Caco-2 (cell line): ENCODE results near the gene ATG7. TPM values are rescaled to one million over a fixed set of nuclear protein-coding genes. Genes with fewer than 3 reads are reported as not detected.

Experiments used
- BruUV-seq: library from RNA; stranded (reverse); fragments of 400-500 nt; replicated peaks from 2 replicates; lab custom pipeline; 2021; lab: Mats Ljungman, UMichigan
- CTCF ChIA-PET: fragments of 300-600 bp; sonication (Branson Sonifier 250); formaldehyde crosslinking; loops from one replicate; lab custom pipeline; 2022; ENCODE audit warnings: antibody characterized with exemption; lab: Charles Lee
- POLR2A ChIA-PET: fragments of 300-600 bp; sonication (Branson Sonifier 250); formaldehyde crosslinking; loops from one replicate; lab custom pipeline; 2022; ENCODE audit warnings: antibody characterized with exemption; lab: Charles Lee
- DNase-seq, 2 experiments: peaks; one replicate each; pipeline versions ENCODE4 v3.0.0 to v3.0.0-alpha.2; 2020 to 2022
- H3K27me3 ChIP-seq: replicated peaks from 2 replicates; pipeline ENCODE4 v1.6.0; 2011; ENCODE audit warnings: low read length; ENCODE audit not compliant: control insufficient read depth, insufficient read depth
- H3K36me3 ChIP-seq: 2 replicates; pipeline ENCODE4 v1.5.1; 2011; ENCODE audit warnings: low read length; ENCODE audit not compliant: control insufficient read depth, insufficient read depth
- H3K4me1 ChIP-seq: fragments of 250-450 bp; sonication (Bioruptor Pico); 2 replicates; pipeline ENCODE4 v1.5.1; 2020; ENCODE audit warnings: mild to moderate bottlenecking
- H3K4me3 ChIP-seq: 2 replicates; pipeline ENCODE4 v1.5.1; 2011; ENCODE audit warnings: low read depth, mild to moderate bottlenecking, control low read depth, low read length
- H3K9me3 ChIP-seq: fragments of 250-450 bp; sonication (Bioruptor Pico); 2 replicates; pipeline ENCODE4 v1.5.1; 2020; ENCODE audit warnings: mild to moderate bottlenecking, moderate library complexity
- H3K27ac Mint-ChIP-seq: one replicate; pipeline ENCODE4 v1.8.0; 2022; ENCODE audit warnings: mixed read lengths; ENCODE audit not compliant: unreplicated experiment
- H3K27me3 Mint-ChIP-seq: one replicate; pipeline ENCODE4 v1.8.0; 2022; ENCODE audit warnings: mixed read lengths; ENCODE audit not compliant: insufficient read depth, unreplicated experiment
- H3K36me3 Mint-ChIP-seq: one replicate; pipeline ENCODE4 v1.8.0; 2022; ENCODE audit warnings: mild to moderate bottlenecking, mixed read lengths; ENCODE audit not compliant: insufficient read depth, unreplicated experiment
- H3K4me1 Mint-ChIP-seq: one replicate; pipeline ENCODE4 v1.8.0; 2022; ENCODE audit warnings: low read depth, mixed read lengths; ENCODE audit not compliant: unreplicated experiment
- H3K4me3 Mint-ChIP-seq: one replicate; pipeline ENCODE4 v1.8.0; 2022; ENCODE audit warnings: mild to moderate bottlenecking, moderate library complexity, mixed read lengths; ENCODE audit not compliant: unreplicated experiment
- H3K9me3 Mint-ChIP-seq: one replicate; pipeline ENCODE4 v1.8.0; 2022; ENCODE audit warnings: mixed read lengths; ENCODE audit not compliant: unreplicated experiment
- intact Hi-C: fragments of 100-400 bp; cut with micrococcal nuclease; formaldehyde crosslinking; loops from one replicate; pipeline ENCODE4 v1.10.0; 2022; ENCODE audit not compliant: unreplicated experiment
- total RNA-seq: library from RNA; stranded (reverse); gene quantifications from 2 replicates; pipeline ENCODE4 v1.2.3, GENCODE V29; 2022
- TF ChIP-seq, protein P1 (sequence below), 2 experiments: fragments of 200-600 bp in 1 of 2; IDR thresholded peaks; 1 replicate in 1 of 2; 2 replicates in 1 of 2; pipeline versions ENCODE4 v1.5.1 to v1.8.0; 2011 to 2022; ENCODE audit warnings: antibody characterized with exemption in 1 of 2, control low read depth in 1 of 2, inconsistent platforms in 1 of 2, low read depth in 1 of 2, low read length in 1 of 2, mild to moderate bottlenecking in 1 of 2, moderate library complexity in 1 of 2; ENCODE audit not compliant: insufficient read depth in 1 of 2, severe bottlenecking in 1 of 2, unreplicated experiment in 1 of 2

The ATG7 gene
- total RNA-seq, 1 experiment from 2014 or later = 24.4 TPM

DNA sequence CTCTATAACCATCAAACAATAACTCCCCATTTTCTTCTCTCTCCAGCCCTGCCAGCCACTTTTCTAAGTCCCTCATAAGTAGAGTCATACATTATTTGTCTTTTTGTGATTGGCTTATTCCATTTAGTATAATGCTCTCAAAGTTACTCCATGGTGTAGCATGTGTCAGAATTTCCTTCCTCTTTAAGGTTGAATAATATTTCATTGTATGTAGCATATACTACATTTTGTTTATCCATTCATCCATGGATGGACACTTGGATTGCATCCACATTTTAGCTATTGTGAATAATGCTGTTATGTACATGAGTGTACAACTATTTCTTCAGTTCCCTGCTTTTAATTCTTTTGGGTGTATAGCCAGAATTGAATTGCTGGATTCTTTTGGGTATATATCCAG, 138.4 kb downstream of the ATG7 start:
- no peak overlapping the region for H3K4me3 ChIP-seq
- no peaks in the 10 kb centered on the region for H3K36me3 ChIP-seq
- Mint-ChIP-seq H3K27ac (no peak overlapping the region), H3K4me1 (no peaks in the 10 kb centered on the region), H3K36me3 (peaks cover 17% of the 10 kb centered on the region), H3K27me3 (no peaks in the 10 kb centered on the region), H3K4me3 (no peak overlapping the region), H3K9me3 (peaks cover 42% of the 10 kb centered on the region)
- intact Hi-C loops = no loop called here
- TF ChIP-seq, protein P1, sequence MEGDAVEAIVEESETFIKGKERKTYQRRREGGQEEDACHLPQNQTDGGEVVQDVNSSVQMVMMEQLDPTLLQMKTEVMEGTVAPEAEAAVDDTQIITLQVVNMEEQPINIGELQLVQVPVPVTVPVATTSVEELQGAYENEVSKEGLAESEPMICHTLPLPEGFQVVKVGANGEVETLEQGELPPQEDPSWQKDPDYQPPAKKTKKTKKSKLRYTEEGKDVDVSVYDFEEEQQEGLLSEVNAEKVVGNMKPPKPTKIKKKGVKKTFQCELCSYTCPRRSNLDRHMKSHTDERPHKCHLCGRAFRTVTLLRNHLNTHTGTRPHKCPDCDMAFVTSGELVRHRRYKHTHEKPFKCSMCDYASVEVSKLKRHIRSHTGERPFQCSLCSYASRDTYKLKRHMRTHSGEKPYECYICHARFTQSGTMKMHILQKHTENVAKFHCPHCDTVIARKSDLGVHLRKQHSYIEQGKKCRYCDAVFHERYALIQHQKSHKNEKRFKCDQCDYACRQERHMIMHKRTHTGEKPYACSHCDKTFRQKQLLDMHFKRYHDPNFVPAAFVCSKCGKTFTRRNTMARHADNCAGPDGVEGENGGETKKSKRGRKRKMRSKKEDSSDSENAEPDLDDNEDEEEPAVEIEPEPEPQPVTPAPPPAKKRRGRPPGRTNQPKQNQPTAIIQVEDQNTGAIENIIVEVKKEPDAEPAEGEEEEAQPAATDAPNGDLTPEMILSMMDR (IDR thresholded peaks at IDR 0.05; ENCODE audit: insufficient read depth in 1 of 2, low read depth in 1 of 2, low read length in 1 of 2, severe bottlenecking in 1 of 2, unreplicated experiment in 1 of 2) = no peak
- H3K9me3 ChIP-seq = peaks cover 7% of the 10 kb centered on the region; the same call in 1 of the 2 replicates
- H3K27me3 ChIP-seq = no peaks in the 10 kb centered on the region
- ChIA-PET POLR2A (no interaction called here), CTCF (no interaction called here)
- no peak for DNase-seq
- no peaks in the 10 kb centered on the region for H3K4me1 ChIP-seq
- BruUV-seq = no TSS peak

DNA sequence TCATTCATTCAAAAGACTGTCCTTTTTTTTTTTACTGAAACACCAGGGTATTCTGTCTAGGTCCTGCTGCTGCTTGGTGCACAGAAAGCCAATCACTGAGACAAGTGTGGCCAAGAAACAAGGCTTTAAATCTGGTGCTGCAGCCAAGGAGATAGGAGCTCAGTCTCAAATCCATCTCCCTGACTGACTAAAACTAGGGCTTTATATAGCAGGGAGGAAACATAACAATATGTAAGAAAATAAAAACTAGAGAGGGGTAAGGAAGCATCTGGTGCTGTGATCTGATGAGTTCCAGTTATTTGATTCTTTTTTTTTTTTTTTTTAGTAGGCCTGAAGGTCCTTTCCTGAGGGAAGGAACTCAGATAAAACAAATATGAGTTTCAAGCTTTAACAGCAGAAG, 139.8 kb downstream of the ATG7 start:
- no peak overlapping the region for H3K27ac Mint-ChIP-seq
- H3K27me3 Mint-ChIP-seq = no peaks in the 10 kb centered on the region
- no peaks in the 10 kb centered on the region for H3K4me1 Mint-ChIP-seq
- Histone ChIP-seq H3K36me3 (no peaks in the 10 kb centered on the region), H3K4me3 (no peak overlapping the region), H3K27me3 (no peaks in the 10 kb centered on the region), H3K9me3 (peaks cover 7% of the 10 kb centered on the region; the same call in 1 of the 2 replicates), H3K4me1 (no peaks in the 10 kb centered on the region)
- intact Hi-C loops = no loop called here
- no TSS peak for BruUV-seq
- H3K4me3 Mint-ChIP-seq = no peak overlapping the region
- DNase-seq = no peak
- TF ChIP-seq, protein P1 (IDR thresholded peaks at IDR 0.05; ENCODE audit: insufficient read depth in 1 of 2, low read depth in 1 of 2, low read length in 1 of 2, severe bottlenecking in 1 of 2, unreplicated experiment in 1 of 2) = no peak
- ChIA-PET CTCF (no interaction called here), POLR2A (no interaction called here)
- H3K36me3 Mint-ChIP-seq = peaks cover 3% of the 10 kb centered on the region
- H3K9me3 Mint-ChIP-seq = peaks cover 28% of the 10 kb centered on the region

DNA sequence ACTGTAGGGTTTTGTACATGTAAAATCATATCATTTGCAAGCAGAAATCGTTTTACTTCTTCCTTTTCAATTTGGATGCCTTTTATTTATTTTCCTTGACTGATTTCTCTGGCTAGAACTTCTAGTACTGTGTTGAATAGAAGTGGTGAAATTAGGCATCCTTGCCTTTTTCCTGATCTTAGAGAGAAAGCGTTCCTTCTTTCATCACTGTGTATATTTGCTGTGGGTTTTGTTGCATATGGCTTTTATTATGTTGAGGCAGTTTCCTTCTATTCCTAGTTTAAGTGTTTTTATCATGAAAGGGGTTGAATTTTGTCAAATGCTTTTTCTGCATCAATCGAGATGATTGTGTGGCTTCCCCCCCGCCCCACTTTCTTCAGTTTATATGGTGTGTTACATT, 140.9 kb downstream of the ATG7 start:
- no peak overlapping the region for H3K4me3 ChIP-seq
- peaks cover 4% of the 10 kb centered on the region; the same call in 1 of the 2 replicates for H3K9me3 ChIP-seq
- intact Hi-C loops = no loop called here
- no peaks in the 10 kb centered on the region for H3K27me3 Mint-ChIP-seq
- no peak overlapping the region for H3K27ac Mint-ChIP-seq
- no peaks in the 10 kb centered on the region for H3K27me3 ChIP-seq
- no TSS peak for BruUV-seq
- CTCF ChIA-PET = no interaction called here
- no peaks in the 10 kb centered on the region for H3K4me1 ChIP-seq
- no peaks in the 10 kb centered on the region for H3K36me3 ChIP-seq
- H3K4me1 Mint-ChIP-seq = no peaks in the 10 kb centered on the region
- no peak overlapping the region for H3K4me3 Mint-ChIP-seq
- DNase-seq = no peak
- H3K36me3 Mint-ChIP-seq = no peaks in the 10 kb centered on the region
- POLR2A ChIA-PET = no interaction called here
- peaks cover 21% of the 10 kb centered on the region for H3K9me3 Mint-ChIP-seq
- TF ChIP-seq, protein P1 (IDR thresholded peaks at IDR 0.05; ENCODE audit: insufficient read depth in 1 of 2, low read depth in 1 of 2, low read length in 1 of 2, severe bottlenecking in 1 of 2, unreplicated experiment in 1 of 2) = no peak
